ENCODE measurements around the gene PLXNB2.

DNA sequence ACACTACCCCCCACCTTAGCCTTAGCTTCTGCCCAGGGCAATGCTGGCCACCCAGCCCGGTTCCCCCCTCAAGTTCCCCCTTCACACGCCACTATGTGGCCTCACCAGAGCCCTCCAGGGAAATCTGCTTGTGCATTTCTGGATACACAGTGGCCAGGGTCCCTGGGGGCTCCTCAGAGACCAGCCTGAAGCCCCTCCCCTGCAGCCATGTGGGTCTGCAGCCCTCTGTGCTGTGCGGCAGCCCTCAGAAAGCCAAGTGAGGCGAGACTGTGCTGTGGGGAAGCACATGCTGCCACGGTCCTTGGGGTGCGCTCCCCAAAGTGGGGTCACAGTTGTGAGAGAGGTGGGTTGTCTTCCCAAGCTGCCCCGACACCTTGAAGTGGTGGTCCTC lies 2.1 kb upstream of the PLXNB2 start:
- TF ChIP-seq, protein P1, sequence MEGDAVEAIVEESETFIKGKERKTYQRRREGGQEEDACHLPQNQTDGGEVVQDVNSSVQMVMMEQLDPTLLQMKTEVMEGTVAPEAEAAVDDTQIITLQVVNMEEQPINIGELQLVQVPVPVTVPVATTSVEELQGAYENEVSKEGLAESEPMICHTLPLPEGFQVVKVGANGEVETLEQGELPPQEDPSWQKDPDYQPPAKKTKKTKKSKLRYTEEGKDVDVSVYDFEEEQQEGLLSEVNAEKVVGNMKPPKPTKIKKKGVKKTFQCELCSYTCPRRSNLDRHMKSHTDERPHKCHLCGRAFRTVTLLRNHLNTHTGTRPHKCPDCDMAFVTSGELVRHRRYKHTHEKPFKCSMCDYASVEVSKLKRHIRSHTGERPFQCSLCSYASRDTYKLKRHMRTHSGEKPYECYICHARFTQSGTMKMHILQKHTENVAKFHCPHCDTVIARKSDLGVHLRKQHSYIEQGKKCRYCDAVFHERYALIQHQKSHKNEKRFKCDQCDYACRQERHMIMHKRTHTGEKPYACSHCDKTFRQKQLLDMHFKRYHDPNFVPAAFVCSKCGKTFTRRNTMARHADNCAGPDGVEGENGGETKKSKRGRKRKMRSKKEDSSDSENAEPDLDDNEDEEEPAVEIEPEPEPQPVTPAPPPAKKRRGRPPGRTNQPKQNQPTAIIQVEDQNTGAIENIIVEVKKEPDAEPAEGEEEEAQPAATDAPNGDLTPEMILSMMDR (tag by site-specific recombination; IDR thresholded peaks at IDR 0.05): no peak
- TF ChIP-seq ZNF350 (tag by site-specific recombination; IDR thresholded peaks at IDR 0.05): no peak
- TF ChIP-seq ZNF777 (tag by site-specific recombination; IDR thresholded peaks at IDR 0.05; ENCODE audit: borderline replicate concordance): no peak
- no peak for TF ChIP-seq ZNF184 (tag by site-specific recombination; IDR thresholded peaks at IDR 0.05)
- no peak for TF ChIP-seq SP2 (tag by site-specific recombination; IDR thresholded peaks at IDR 0.05)
- TF ChIP-seq, protein P2, sequence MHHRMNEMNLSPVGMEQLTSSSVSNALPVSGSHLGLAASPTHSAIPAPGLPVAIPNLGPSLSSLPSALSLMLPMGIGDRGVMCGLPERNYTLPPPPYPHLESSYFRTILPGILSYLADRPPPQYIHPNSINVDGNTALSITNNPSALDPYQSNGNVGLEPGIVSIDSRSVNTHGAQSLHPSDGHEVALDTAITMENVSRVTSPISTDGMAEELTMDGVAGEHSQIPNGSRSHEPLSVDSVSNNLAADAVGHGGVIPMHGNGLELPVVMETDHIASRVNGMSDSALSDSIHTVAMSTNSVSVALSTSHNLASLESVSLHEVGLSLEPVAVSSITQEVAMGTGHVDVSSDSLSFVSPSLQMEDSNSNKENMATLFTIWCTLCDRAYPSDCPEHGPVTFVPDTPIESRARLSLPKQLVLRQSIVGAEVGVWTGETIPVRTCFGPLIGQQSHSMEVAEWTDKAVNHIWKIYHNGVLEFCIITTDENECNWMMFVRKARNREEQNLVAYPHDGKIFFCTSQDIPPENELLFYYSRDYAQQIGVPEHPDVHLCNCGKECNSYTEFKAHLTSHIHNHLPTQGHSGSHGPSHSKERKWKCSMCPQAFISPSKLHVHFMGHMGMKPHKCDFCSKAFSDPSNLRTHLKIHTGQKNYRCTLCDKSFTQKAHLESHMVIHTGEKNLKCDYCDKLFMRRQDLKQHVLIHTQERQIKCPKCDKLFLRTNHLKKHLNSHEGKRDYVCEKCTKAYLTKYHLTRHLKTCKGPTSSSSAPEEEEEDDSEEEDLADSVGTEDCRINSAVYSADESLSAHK (tag by site-specific recombination; IDR thresholded peaks at IDR 0.05): no peak

All from HEK293 (cell line).